Ramos (cell line): Measurements from ENCODE around the gene SLC35F3.

Experiments
- in situ Hi-C: fragments of 300-500 bp; cut with MboI; formaldehyde crosslinking; loops from one replicate; pipeline ENCODE4 v1.14.3; 2022; ENCODE audit warnings: low sequenced_read_pairs; ENCODE audit not compliant: unreplicated experiment

The SLC35F3 gene

DNA sequence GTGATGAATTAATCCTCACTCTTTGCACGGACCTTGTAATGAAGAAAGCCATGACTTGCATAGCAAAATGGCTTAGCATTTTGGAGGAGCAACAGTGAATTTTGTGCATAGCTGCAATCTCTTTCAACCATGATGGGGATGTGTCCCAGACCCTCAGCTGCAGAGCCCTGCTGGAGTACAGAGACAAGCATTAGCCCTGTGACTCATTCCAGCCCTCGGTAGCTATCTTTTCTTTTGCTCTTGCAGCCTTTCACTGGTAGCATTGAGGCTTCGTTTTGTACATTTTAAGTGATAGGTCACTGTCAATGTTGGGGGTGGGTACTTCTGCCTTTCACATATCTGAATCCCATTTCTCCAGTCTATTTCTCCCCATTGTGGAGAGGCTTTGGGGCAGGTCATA lies 58.4 kb downstream of the SLC35F3 start:
- in situ Hi-C loops: no loop called here

DNA sequence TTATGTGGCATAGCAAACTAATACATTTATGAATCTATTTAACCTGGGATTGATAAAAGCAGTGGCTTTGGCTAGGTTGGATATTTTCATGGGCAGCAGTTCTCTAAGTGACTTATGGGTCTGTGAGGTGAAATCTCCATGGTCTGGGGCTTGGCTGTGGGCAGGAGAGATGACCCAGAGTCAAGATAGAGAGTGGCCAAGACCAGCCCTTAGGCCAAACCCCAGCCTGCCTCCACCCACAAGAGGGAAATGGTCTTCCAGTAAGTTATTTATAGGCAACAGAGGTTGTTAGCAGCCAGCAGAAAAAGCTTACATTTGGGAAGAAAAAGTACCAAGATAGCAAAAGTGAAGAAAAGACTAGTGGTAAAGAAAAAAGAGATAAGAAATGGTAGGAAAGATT lies 61.4 kb downstream of the SLC35F3 start:
- in situ Hi-C loops: no loop called here

DNA sequence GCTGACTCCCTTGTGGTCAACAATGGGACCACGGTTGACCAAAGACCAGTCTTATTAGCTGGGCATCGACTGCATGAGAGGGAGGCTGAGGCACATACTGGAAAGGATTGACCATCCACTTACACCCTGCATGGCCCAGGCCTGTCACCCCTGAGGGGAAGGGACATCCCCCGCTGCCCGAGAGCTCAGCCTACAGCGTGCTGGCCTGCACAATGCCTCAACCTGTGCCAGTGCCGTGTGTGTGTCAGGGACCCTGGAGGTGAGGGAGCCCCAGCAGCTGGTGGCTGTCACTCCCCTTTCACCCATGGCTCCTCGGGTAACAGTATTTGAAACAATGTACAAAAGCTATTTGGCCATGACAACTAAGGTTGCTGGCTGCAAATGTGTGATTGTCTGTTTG lies 67.3 kb downstream of the SLC35F3 start:
- in situ Hi-C loops: no loop called here

DNA sequence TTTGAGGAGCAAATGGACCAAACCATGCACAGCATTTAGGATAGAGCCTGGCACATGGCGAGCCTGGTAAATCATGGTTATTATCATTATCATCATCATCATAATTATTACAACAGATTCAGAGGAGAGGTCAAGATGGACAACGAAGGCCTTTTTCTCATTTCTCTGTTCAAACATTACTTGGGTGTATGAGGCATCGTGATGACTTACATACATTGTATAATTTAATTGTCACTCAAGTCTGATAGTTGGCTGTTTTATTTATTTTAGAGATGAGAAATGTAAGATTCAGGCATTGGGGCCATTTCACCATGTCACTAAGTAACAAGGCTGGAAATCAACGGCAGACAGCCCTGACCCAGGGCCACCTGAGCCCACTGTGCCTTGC lies 68.1 kb downstream of the SLC35F3 start:
- in situ Hi-C loops: no loop called here

GRCh38 chr1:233972951-233973635 lies 68.6 kb downstream of the SLC35F3 start:
- in situ Hi-C loops: no loop called here

- in situ Hi-C loops: no loop called here
Observed at GRCh38 chr1:233975486-233975885, 71.0 kb downstream of the SLC35F3 start.

GRCh38 chr1:233981042-233981675 lies 76.7 kb downstream of the SLC35F3 start:
- in situ Hi-C loops: no loop called here

DNA sequence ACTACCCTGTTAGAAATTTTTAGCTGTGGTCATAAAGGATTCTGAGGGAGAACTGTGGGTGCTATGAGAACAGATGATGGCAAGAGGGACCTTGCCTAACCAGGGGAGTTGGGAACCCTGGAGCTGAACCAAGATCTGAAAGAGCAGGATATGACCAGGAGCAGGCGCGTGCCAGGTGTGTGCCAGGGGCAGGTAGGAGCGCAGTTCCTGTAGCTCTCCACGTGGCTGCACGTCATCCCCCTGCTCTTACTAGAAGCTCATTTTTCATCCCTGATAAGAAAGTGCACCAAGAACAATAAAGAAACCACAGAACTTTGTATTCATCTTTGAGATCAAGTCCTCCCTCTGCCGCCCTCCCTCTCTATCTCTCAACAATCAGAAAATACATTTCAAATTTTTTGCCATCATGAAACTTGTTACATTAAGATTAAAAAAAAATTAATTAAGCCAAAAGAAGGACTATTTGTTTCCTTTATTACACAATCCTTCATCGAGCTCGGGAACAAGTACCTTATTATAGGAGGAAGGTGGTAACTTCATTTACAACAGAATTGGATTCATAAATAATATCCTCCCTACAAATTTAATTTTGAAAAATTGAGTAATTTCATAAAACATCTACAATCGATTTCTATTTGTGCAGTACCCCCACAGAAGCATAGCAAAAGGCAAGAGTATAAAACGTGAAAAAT lies 78.5 kb downstream of the SLC35F3 start:
- in situ Hi-C loops: no loop called here

- in situ Hi-C loops: no loop called here
Observed at GRCh38 chr1:233983811-233984210, 79.3 kb downstream of the SLC35F3 start.

GRCh38 chr1:233988963-233989696 lies 84.7 kb downstream of the SLC35F3 start:
- in situ Hi-C loops: no loop called here

DNA sequence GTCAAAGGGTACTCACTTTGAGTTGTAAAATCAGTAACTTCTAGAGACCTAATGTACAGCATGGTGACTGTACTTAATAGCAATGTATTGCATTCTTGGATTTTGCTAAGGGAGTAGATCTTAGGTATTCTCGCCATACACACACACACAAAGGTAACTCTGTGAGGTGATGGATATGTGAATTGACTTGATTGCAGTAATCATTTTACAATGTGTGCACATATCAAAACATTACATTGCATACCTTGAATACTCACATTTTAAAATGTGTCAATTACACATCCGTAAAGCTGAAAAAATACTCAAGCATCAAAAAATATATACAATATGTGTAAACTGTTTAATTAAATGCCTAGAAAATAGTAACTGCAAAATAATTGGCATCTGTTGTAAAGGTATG lies 86.0 kb downstream of the SLC35F3 start:
- in situ Hi-C loops: no loop called here

DNA sequence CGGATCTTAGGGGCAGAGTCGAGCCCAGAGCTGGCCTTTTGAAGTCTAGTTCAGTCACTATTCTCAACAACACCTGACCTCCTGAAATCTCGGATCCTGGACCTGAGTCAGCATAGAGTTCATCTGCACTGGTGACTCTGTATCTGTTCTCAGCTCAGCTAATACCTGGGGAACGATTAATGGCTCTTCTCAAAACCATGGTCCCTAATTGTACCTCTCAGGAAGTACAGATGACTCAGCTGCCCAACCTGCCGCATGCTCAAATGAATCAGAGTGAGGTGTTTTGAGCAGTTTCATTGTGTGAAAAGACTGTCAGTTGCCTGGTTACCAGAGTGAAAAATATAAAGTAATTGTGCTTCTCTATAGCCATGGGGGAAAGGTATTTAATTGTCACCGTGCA lies 89.2 kb downstream of the SLC35F3 start:
- in situ Hi-C loops: no loop called here

DNA sequence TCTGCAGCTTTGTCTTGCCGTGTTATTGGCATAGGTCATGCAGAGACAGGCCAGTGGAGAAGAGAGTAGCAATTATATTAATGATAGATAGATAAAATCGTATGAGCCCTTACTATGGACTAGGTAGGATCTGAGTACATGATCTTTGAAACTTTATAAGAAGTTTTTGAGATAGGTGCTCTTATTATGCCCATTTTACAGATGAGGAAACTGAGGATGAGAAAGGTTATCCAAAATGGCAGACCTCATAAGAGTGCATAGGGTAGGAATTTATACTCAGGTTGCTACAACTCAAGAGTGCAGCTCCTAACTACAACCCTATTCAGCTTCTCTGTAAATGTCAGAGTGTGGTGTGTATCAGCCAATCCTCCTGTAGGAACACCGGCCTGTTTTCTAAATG lies 89.6 kb downstream of the SLC35F3 start:
- in situ Hi-C loops: no loop called here

GRCh38 chr1:233998456-233998855 lies 94.0 kb downstream of the SLC35F3 start:
- in situ Hi-C loops: no loop called here

- in situ Hi-C loops: no loop called here
Observed at GRCh38 chr1:233998891-233999290, 94.4 kb downstream of the SLC35F3 start.

- in situ Hi-C loops: no loop called here
Observed at GRCh38 chr1:234000557-234001041, 96.1 kb downstream of the SLC35F3 start.

DNA sequence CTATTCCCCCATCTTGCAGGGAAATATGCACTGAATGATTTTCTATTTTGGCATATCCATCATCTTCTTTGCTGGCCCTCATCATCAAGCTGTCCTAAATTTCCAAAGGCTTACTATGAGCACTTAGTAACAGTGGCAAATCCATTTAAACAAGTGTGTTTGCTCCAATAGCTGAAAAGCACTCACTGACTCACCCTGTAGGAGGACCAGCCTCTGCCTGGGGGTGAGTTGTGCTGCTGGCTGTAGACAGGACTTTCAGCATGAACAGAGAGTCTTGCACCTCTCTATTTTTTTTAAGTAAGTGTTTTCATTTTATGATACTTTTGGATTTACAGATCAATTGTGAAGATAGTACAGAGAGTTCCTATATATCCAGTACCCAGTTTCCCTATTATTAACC lies 97.3 kb downstream of the SLC35F3 start:
- in situ Hi-C loops: no loop called here

GRCh38 chr1:234004591-234004990 lies 100.1 kb downstream of the SLC35F3 start:
- in situ Hi-C loops: no loop called here

DNA sequence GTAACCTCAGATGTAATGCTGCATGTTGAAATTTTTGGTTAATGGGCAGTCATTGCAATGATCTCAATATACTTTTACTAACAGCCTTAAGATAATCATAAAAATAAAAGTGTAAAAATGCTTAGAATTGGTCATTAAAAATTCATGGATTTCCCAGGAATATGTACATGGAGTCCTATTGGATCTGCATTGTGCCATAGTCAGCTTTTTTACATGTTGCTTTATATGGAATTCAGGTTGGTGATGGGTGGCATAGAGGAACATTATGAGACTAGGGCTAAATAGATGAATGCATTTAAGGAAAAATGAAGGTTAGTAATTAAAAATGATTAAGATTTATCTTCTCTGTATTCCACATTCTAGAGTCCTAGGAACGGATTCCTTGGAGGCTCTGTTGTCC lies 103.2 kb downstream of the SLC35F3 start:
- in situ Hi-C loops: no loop called here

DNA sequence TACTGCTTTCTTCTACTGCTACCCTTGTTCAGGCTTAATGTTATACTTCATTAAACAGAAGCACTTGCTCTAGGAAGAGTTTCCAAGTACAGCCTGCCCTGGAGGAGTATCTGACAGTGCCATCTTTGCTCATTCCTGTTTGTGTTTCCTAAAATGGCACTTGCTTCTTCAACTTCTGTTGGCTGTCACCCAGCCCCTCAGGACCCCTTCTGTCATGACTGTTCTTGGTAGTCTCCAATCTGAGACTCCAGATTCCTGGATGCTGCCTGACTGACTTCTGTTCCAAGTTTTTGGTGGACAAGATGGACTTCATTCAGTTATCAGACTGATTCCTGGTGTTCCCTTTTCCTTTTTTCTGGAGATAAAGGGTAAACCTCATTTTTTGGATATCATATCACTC lies 104.1 kb downstream of the SLC35F3 start:
- in situ Hi-C loops: no loop called here

DNA sequence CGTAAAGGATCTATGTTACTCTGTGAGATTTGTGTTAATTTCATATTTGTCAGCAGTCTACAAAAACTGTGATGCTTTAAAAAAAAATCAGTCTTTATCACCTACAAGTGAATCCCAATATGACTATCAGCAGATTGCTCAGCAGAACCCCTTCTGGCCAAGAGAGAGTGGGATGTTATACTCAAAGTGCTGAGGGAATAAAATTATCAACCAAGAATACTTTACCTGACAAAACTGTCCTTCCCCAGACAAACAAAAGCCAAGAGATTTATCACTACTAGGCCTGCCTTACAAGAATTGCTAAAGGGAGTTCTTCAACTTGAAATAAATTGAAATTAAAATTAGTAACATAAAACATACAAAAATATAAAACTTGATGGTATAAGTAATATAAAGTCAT lies 105.2 kb downstream of the SLC35F3 start:
- in situ Hi-C loops: no loop called here
